GM19099 (cell line): ENCODE measurements around the gene ST7.

Experiments
- POLR2A ChIP-seq: IDR thresholded peaks from 3 replicates; pipeline ENCODE4 v1.6.1; 2011; ENCODE audit warnings: low read depth; ENCODE audit not compliant: insufficient read length; ENCODE audit errors: extremely low read depth

The ST7 gene

GRCh38 chr7:116986611-116987565, 33.6 kb downstream of the ST7 start:
- TF ChIP-seq POLR2A: no peak

DNA sequence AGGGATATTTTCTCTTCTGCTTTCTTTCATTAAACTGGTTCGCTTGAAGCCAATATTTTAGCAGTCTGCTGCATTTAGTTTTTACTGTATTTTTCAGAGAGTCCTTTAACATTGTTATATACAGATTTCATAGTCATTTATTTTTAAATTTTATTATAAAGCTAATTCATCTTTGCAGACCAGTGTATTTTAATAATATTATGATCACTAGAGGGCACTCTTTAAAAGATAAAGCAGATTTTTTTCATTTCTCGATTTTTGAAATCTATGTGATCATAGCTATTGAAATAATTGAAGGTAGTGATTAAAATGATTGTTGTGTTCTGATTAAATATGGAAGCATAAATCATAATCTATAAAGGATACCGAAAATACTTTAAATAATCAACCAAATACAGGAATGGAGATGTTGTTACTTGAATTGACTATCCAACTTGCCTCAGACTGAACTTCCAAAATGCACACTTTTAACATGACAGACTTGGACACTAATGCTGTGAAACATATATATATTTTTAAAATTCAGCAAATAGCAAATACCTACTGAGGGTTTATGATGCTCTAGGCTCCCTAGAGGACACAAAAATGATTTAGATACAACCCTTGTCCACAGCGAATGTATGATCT, 35.2 kb downstream of the ST7 start:
- TF ChIP-seq POLR2A: no peak

DNA sequence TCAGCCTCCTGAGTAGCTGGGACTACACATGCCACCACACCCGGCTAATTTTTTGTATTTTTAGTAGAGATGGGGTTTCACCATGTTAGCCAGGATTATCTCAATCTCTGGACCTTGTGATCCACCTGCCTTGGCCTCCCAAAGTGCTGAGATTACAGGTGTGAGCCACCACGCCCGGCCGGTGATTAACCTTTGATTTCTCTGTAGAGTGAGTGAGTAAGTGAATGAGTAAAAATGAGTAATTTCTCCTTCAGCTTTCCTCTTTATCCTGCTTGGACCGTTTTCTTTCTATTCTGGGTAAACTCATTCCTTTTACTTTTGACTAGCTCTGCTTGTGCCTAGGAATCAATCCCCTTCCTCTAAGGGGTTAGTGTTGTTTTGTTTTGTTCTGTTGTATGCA, 36.8 kb downstream of the ST7 start:
- TF ChIP-seq POLR2A: no peak

DNA sequence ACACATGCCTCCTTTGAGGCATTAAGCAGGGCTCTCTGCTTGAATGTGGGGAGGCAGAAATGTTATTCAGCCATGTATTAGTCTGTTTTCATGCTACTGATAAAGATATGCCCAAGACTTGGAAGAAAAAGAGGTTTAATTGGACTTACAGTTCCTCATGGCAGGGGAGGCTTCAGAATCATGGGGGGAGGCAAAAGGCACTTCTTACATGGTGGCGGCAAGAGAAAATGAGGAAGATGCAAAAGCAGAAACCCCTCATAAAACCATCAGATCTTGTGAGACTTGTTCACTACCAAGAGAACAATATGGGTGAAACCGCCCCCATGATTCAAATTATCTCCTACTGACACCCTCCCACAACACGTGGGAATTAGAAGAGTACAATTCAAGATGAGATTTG, 37.9 kb downstream of the ST7 start:
- TF ChIP-seq POLR2A: no peak

DNA sequence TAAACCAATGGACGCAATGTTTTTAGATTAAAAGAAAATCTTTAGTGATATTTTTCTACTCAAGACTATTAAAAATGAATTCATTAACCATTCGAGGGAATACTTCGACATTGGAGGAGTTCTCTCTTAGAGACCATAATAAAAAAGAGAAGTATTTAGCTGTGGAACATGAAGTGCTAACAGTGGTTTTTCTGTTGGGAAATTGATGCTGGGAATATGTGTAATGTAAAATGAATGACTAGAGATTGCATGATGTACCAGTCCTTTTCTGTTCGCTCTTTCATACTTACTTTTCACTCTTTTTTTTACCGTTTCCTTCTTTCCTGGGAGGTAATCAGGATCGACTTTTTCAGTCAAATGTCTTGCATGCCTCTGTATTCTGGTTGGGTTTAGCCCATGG, 41.3 kb downstream of the ST7 start:
- TF ChIP-seq POLR2A: no peak

GRCh38 chr7:116997972-116998371, 44.7 kb downstream of the ST7 start:
- no peak for TF ChIP-seq POLR2A

- no peak for TF ChIP-seq POLR2A
Observed at GRCh38 chr7:116998567-116999175, 45.4 kb downstream of the ST7 start.

DNA sequence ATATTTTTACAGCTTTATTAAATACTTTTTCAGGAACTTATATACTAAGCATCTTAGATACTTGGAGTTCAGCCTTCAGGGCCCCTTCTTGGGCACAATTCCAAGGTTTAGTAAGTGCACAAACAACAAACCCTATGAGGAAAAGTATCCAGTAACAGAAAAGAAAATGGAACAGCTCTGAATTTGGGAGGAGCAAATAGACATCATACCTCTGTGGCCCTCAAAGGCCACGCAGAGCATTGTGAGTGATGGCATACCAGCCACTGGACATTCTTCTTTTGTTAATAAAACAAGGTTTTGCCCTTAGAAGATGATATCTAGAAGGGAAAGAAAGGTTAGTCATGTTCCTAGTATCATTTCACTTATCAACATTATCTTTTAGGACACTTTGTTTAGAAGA, 46.0 kb downstream of the ST7 start:
- TF ChIP-seq POLR2A: no peak

GRCh38 chr7:117001283-117001682, 48.0 kb downstream of the ST7 start:
- no peak for TF ChIP-seq POLR2A

GRCh38 chr7:117004899-117005298, 51.6 kb downstream of the ST7 start:
- no peak for TF ChIP-seq POLR2A

GRCh38 chr7:117005449-117005848, 52.1 kb downstream of the ST7 start:
- no peak for TF ChIP-seq POLR2A

- TF ChIP-seq POLR2A: no peak
Observed at GRCh38 chr7:117006907-117007684, 53.8 kb downstream of the ST7 start.

GRCh38 chr7:117008118-117008885, 55.0 kb downstream of the ST7 start:
- no peak for TF ChIP-seq POLR2A

DNA sequence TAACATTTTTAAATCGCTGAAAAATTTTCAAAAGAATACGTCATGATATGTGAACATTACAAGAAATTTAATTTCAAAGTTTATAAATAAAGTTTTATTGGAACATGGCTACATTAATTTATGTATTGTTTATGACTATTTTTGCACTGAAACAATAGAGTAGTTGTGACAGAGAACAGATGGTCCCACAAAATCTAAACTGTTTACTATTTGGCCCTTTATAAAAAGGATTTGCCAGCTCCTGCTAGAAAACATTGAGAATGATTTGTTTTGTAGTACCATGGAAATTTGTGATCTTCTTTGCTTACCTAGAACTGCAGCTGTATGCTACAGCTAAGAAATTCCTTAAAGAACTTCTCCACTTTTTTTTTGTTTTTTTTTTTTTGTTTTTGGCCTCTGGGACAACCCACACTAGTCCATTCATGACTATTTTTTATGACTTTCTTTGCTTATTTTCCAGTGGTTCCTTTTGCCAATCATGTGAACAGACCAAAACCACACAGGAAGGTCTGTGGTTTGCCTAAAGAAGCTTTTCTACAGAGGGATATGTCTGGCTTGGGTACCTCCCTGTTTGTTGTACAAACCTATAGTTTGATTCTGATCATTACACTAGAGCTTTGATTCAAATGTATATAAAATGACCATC, 55.7 kb downstream of the ST7 start:
- no peak for TF ChIP-seq POLR2A
